WTC11 (cell line): ENCODE data around the gene ZNF491. TPM values are rescaled to one million over a fixed set of nuclear protein-coding genes. Genes with fewer than 3 reads are reported as not detected.

Experiments used
- ATAC-seq: fragments of 200-7000 bp; cut with Tn5 transposase; 2 replicates; pipeline ENCODE4 v1.10.0; 2021; ENCODE audit warnings: mild to moderate bottlenecking, moderate library complexity
- CTCF ChIA-PET: fragments of 300-600 bp; sonication (Branson Sonifier 250); formaldehyde crosslinking; loops from one replicate; lab custom pipeline; 2021; ENCODE audit warnings: antibody characterized with exemption; lab: Charles Lee
- POLR2A ChIA-PET: fragments of 350-600 bp; sonication (Branson Sonifier 250); formaldehyde crosslinking; loops from one replicate; lab custom pipeline; 2021; ENCODE audit warnings: antibody characterized with exemption; lab: Charles Lee
- DNase-seq: peaks from one replicate; pipeline ENCODE4 v3.0.0; 2021; ENCODE audit warnings: low spot score
- H3K27ac Mint-ChIP-seq: 2 replicates; pipeline ENCODE4 v1.8.0; 2021; ENCODE audit warnings: mixed read lengths
- H3K27me3 Mint-ChIP-seq: 2 replicates; pipeline ENCODE4 v1.8.0; 2021; ENCODE audit warnings: low read depth, mild to moderate bottlenecking, moderate library complexity, mixed read lengths
- H3K36me3 Mint-ChIP-seq: 2 replicates; pipeline ENCODE4 v1.8.0; 2021; ENCODE audit warnings: mixed read lengths
- H3K4me1 Mint-ChIP-seq: 2 replicates; pipeline ENCODE4 v1.8.0; 2022; ENCODE audit warnings: mixed read lengths
- H3K4me3 Mint-ChIP-seq: 2 replicates; pipeline ENCODE4 v1.8.0; 2021; ENCODE audit warnings: mild to moderate bottlenecking, moderate library complexity, mixed read lengths
- H3K9me3 Mint-ChIP-seq: 2 replicates; pipeline ENCODE4 v1.8.0; 2021; ENCODE audit warnings: mixed read lengths
- ATF3 ChIP-seq: sonication (generic); formaldehyde crosslinking; conservative IDR thresholded peaks from 2 replicates; pipeline ENCODE4 v1.8.1; 2022; ENCODE audit warnings: mild to moderate bottlenecking, missing genetic modification reagents
- EMX1 ChIP-seq: fragments of 250-450 bp; sonication (Bioruptor Pico); IDR thresholded peaks from 2 replicates; pipeline ENCODE4 v1.8.0; 2021; ENCODE audit warnings: mild to moderate bottlenecking
- FOXJ3 ChIP-seq: sonication (generic); formaldehyde crosslinking; IDR thresholded peaks from 2 replicates; pipeline ENCODE4 v1.9.0; 2021; ENCODE audit warnings: missing genetic modification reagents, mild to moderate bottlenecking, borderline replicate concordance
- GTF2I ChIP-seq: fragments of 250-450 bp; sonication (Bioruptor Pico); conservative IDR thresholded peaks from 2 replicates; pipeline ENCODE4 v1.4.0; 2021; ENCODE audit warnings: mild to moderate bottlenecking
- KAT7 ChIP-seq: sonication (generic); formaldehyde crosslinking; IDR thresholded peaks from 2 replicates; pipeline ENCODE4 v1.8.1; 2023; ENCODE audit warnings: missing genetic modification reagents, mild to moderate bottlenecking, borderline replicate concordance
- NFATC4 ChIP-seq: fragments of 250-450 bp; sonication (Bioruptor Pico); IDR thresholded peaks from 2 replicates; pipeline ENCODE4 v1.9.0; 2021; ENCODE audit warnings: mild to moderate bottlenecking
- NFYB ChIP-seq: sonication (generic); formaldehyde crosslinking; conservative IDR thresholded peaks from 2 replicates; pipeline ENCODE4 v1.8.0; 2022; ENCODE audit warnings: low read depth, missing genetic modification reagents
- OVOL2 ChIP-seq: fragments of 250-450 bp; sonication (Bioruptor Pico); IDR thresholded peaks from 2 replicates; pipeline ENCODE4 v1.9.0; 2021; ENCODE audit warnings: mild to moderate bottlenecking, borderline replicate concordance
- SMAD4 ChIP-seq: sonication (generic); formaldehyde crosslinking; IDR thresholded peaks from 2 replicates; pipeline ENCODE4 v1.8.0; 2022; ENCODE audit warnings: mild to moderate bottlenecking, missing genetic modification reagents
- SOX15 ChIP-seq: fragments of 250-450 bp; sonication (Bioruptor Pico); IDR thresholded peaks from 2 replicates; pipeline ENCODE4 v1.9.0; 2021; ENCODE audit warnings: mild to moderate bottlenecking
- TCF7 ChIP-seq: sonication (generic); formaldehyde crosslinking; IDR thresholded peaks from 2 replicates; pipeline ENCODE4 v1.8.0; 2022; ENCODE audit warnings: mild to moderate bottlenecking, low read depth, missing genetic modification reagents, moderate library complexity
- TP53 ChIP-seq: sonication (generic); formaldehyde crosslinking; IDR thresholded peaks from 2 replicates; pipeline ENCODE4 v1.8.1; 2023; ENCODE audit warnings: mild to moderate bottlenecking, missing genetic modification reagents
- ZBTB21 ChIP-seq: sonication (generic); formaldehyde crosslinking; IDR thresholded peaks from 2 replicates; pipeline ENCODE4 v1.8.1; 2023; ENCODE audit warnings: mild to moderate bottlenecking, missing genetic modification reagents, borderline replicate concordance
- ZNF219 ChIP-seq: sonication (generic); formaldehyde crosslinking; IDR thresholded peaks from 2 replicates; pipeline ENCODE4 v1.8.0; 2023; ENCODE audit warnings: missing genetic modification reagents, mild to moderate bottlenecking, borderline replicate concordance
- ZNF263 ChIP-seq: sonication (generic); formaldehyde crosslinking; IDR thresholded peaks from 2 replicates; pipeline ENCODE4 v1.8.1; 2022; ENCODE audit warnings: low read depth, mild to moderate bottlenecking, moderate library complexity, missing genetic modification reagents
- ZNF317 ChIP-seq: sonication (generic); formaldehyde crosslinking; IDR thresholded peaks from 2 replicates; pipeline ENCODE4 v1.8.1; 2023; ENCODE audit warnings: low read depth, mild to moderate bottlenecking, moderate library complexity, missing genetic modification reagents, borderline replicate concordance
- ZNF532 ChIP-seq: fragments of 250-450 bp; sonication (Bioruptor Pico); IDR thresholded peaks from 2 replicates; pipeline ENCODE4 v1.9.0; 2021; ENCODE audit warnings: mild to moderate bottlenecking, borderline replicate concordance
- ZNF671 ChIP-seq: fragments of 250-450 bp; sonication (Bioruptor Pico); IDR thresholded peaks from 2 replicates; pipeline ENCODE4 v1.8.0; 2021; ENCODE audit warnings: mild to moderate bottlenecking
- total RNA-seq: library from RNA; stranded (reverse); gene quantifications from 3 replicates; pipeline ENCODE4 v1.2.3, GENCODE V29; 2021
- TF ChIP-seq, protein P1 (sequence below): sonication (generic); formaldehyde crosslinking; IDR thresholded peaks from 2 replicates; pipeline ENCODE4 v1.8.0; 2023; ENCODE audit warnings: missing genetic modification reagents
- TF ChIP-seq, protein P2 (sequence below): sonication (generic); formaldehyde crosslinking; IDR thresholded peaks from 2 replicates; pipeline ENCODE4 v1.8.1; 2023; ENCODE audit warnings: mild to moderate bottlenecking, missing genetic modification reagents, borderline replicate concordance

The ZNF491 gene
- total RNA-seq, 1 experiment from 2014 or later = 2.1 TPM

GRCh38 chr19:11787536-11787935 is 10.8 kb upstream of the ZNF491 start (continued):
- no peak for TF ChIP-seq FOXJ3 (CRISPR knock-in tag)
- TF ChIP-seq TP53 (CRISPR knock-in tag) = no peak
- no peak for TF ChIP-seq TCF7
- TF ChIP-seq EMX1 (CRISPR knock-in tag) = no peak

DNA sequence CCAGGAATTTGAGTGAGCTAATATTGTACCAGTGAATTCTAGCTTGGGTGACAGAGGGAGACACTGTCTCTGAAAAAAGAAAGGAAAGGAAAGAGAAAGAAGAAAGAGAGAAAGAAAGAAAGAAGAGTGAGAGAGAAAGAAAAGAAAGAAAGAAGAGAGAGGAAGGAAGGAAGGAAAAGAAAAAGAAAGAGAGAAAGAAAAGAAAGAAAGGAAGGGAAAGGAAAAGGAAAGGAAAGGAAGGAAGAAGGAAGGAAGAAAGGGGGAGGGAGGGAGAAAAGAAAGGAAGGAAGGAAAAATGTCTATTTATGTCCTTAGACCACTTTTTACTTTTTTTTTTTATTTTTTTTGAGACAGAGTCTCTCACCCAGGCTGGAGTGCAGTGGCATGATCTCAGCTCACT is 5.4 kb upstream of the ZNF491 start:
- Mint-ChIP-seq H3K27ac (no peak overlapping the region), H3K4me3 (no peak overlapping the region), H3K27me3 (peaks cover 36% of the 10 kb centered on the region), H3K4me1 (peaks cover 9% of the 10 kb centered on the region), H3K36me3 (no peaks in the 10 kb centered on the region), H3K9me3 (peaks cover 17% of the 10 kb centered on the region)
- ChIA-PET POLR2A (no interaction called here), CTCF (no interaction called here)
- ATAC-seq (no peak), DNase-seq (no peak)
- TF ChIP-seq ATF3 (CRISPR knock-in tag) (no peak), OVOL2 (no peak), ZNF317 (CRISPR knock-in tag) (no peak), NFYB (CRISPR knock-in tag) (no peak), ZBTB21 (CRISPR knock-in tag) (no peak), SMAD4 (CRISPR knock-in tag) (no peak), SOX15 (CRISPR knock-in tag) (no peak), KAT7 (CRISPR knock-in tag) (no peak), ZNF219 (no peak), ZNF263 (CRISPR knock-in tag) (no peak), ZNF671 (CRISPR knock-in tag) (no peak), EMX1 (CRISPR knock-in tag) (no peak), TCF7 (no peak), NFATC4 (CRISPR knock-in tag) (no peak), GTF2I (CRISPR knock-in tag) (no peak), ZNF532 (CRISPR knock-in tag) (no peak)
- TF ChIP-seq, protein P1, sequence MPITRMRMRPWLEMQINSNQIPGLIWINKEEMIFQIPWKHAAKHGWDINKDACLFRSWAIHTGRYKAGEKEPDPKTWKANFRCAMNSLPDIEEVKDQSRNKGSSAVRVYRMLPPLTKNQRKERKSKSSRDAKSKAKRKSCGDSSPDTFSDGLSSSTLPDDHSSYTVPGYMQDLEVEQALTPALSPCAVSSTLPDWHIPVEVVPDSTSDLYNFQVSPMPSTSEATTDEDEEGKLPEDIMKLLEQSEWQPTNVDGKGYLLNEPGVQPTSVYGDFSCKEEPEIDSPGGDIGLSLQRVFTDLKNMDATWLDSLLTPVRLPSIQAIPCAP (CRISPR knock-in tag) = no peak
- TF ChIP-seq, protein P2, sequence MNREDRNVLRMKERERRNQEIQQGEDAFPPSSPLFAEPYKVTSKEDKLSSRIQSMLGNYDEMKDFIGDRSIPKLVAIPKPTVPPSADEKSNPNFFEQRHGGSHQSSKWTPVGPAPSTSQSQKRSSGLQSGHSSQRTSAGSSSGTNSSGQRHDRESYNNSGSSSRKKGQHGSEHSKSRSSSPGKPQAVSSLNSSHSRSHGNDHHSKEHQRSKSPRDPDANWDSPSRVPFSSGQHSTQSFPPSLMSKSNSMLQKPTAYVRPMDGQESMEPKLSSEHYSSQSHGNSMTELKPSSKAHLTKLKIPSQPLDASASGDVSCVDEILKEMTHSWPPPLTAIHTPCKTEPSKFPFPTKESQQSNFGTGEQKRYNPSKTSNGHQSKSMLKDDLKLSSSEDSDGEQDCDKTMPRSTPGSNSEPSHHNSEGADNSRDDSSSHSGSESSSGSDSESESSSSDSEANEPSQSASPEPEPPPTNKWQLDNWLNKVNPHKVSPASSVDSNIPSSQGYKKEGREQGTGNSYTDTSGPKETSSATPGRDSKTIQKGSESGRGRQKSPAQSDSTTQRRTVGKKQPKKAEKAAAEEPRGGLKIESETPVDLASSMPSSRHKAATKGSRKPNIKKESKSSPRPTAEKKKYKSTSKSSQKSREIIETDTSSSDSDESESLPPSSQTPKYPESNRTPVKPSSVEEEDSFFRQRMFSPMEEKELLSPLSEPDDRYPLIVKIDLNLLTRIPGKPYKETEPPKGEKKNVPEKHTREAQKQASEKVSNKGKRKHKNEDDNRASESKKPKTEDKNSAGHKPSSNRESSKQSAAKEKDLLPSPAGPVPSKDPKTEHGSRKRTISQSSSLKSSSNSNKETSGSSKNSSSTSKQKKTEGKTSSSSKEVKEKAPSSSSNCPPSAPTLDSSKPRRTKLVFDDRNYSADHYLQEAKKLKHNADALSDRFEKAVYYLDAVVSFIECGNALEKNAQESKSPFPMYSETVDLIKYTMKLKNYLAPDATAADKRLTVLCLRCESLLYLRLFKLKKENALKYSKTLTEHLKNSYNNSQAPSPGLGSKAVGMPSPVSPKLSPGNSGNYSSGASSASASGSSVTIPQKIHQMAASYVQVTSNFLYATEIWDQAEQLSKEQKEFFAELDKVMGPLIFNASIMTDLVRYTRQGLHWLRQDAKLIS (CRISPR knock-in tag) = no peak
